WI38 (cell line): ENCODE data around the gene LHX5.

Experiments used
- H3K4me3 ChIP-seq: 2 replicates; pipeline ENCODE4 v1.5.1; 2011; ENCODE audit warnings: low read depth, mild to moderate bottlenecking, control low read depth, low read length
- TF ChIP-seq, protein P1 (sequence below): IDR thresholded peaks from 2 replicates; pipeline ENCODE4 v1.5.1; 2012; ENCODE audit warnings: low read depth, mild to moderate bottlenecking, control low read depth, low read length

Gene LHX5

DNA sequence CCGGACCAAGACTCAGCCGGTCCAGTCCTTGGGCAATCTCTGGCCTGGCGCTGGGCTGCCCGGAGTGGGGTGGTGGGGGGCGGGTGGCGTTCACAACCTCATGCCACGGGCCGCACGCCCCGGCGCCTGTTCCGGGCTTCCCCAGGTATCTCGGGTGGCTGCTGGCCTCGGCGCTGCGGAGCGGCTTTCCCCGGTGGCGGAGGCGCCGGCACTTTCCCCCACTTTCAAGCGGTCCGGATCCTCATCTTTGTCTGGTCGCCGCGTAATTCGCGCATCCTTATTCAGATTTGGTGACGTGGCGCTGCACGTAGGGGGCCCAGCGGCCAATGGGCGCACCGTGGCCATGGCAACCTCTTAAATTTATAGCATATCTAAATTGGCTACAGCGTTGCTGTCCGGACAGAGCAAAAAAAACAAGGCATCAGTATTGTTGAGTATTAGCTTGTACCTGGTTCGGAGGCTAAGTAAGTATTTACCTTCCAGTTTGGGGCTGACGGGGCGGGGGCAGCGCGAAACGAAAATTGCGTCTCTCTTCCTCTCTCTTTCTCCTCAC is at the start of gene LHX5:
LHX5 (minus strand) TSS at position 253 of the 553 bp plus-strand sequence. CDS start 373 bp downstream, outside the sequence.
- TF ChIP-seq, protein P1, sequence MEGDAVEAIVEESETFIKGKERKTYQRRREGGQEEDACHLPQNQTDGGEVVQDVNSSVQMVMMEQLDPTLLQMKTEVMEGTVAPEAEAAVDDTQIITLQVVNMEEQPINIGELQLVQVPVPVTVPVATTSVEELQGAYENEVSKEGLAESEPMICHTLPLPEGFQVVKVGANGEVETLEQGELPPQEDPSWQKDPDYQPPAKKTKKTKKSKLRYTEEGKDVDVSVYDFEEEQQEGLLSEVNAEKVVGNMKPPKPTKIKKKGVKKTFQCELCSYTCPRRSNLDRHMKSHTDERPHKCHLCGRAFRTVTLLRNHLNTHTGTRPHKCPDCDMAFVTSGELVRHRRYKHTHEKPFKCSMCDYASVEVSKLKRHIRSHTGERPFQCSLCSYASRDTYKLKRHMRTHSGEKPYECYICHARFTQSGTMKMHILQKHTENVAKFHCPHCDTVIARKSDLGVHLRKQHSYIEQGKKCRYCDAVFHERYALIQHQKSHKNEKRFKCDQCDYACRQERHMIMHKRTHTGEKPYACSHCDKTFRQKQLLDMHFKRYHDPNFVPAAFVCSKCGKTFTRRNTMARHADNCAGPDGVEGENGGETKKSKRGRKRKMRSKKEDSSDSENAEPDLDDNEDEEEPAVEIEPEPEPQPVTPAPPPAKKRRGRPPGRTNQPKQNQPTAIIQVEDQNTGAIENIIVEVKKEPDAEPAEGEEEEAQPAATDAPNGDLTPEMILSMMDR = no peak
- H3K4me3 ChIP-seq = no peak within 1 kb of the TSS

DNA sequence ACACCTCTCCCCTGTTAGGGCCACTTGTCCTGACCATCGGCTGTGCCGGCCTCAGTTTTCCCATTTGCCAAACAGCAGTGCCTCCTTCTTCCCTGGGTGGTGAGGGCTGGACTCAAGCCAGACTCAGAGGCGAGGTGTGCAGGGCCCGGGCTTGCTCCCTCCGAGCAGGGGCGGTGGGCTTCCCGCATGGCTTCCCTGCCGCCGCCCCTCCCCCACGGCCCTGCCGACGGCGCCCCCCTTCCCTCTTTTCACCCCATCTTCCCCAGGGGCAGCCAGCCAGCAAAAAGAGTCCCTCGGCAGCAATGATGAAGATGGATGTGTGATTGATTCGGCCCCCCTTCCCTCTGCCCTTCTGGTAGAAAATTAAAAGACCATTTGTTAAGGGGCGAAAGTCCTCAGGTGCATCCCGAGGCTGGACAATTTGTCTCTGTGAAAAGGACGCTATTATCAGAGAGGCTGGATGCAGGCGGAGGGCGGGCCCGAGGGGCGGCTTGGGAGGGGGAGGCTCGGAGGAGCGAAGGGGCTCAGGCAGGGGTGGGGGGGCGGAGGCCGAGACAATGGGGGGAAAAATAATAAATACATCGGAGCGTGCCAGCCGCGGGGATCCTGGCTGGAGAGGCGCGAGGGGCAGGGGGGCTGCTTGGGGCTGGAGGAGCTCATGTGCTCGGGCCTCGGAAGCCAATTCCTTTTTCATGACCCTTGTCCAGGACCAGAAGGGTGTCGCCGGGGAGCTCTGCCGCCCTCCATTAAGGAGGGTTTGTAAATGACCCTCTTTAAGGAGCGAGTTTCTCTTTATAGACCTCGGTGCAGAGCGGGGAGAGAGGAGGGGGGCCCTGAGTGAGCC is 48.0 kb upstream of the LHX5 start:
- H3K4me3 ChIP-seq = no peak overlapping the region
- TF ChIP-seq, protein P1 = no peak

DNA sequence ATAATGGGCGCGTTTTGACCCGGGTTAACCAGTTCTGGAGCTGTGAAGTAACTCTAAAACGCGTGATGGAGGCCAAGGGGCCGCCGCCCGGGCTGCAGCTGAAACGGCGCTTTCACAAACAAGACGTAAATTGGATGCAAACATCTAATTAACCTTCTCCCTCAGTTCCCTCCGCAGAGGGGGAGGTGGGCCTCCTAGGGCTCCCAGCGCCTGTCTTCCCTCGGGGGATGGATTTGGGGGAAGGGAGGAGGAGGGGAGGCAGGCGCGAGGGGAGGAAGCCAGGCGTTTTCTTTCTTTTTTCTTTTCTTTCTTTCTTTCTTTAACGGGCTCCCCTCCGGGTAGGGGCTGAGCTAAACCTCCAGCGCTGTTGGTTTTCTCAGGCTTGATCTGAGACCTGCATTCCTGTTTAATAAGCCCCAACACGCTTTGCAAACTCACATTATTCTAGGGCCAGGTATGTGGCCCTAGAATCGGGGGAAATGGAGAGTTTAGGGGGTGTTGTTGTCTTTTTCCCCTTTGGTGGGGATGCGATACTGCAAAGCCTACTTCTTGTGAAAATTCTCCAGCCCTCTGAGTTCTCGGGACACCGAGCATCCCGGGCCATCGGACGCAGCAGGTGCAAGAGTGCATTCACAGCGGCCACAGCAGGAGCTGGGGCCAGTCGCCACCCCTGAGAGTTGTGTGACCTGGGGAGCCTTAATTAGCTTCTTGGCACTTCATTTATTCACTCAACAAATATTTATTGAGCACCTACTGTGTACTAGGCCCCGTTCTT is 43.6 kb upstream of the LHX5 start:
- TF ChIP-seq, protein P1 = no peak
- no peak overlapping the region for H3K4me3 ChIP-seq

DNA sequence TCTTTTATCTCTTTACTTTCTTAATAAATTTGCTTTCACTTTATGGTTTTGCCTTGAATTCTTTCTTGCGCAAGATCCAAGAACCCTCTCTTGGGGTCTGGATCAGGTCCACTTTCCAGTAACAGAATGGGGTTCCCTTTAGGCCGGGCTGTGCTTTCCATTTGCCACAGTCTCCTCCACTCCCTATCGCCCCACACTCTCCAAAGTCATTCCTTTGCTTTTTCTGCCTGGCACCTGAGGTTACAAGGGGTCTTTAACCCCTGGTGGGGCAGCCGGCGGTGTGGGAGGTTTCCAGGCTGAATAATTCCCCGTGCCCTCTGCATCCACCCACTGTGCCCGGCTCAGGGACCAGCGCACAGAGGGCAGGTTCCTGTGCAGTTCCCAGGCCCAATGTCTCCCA is 42.9 kb upstream of the LHX5 start:
- TF ChIP-seq, protein P1 = no peak
- no peak overlapping the region for H3K4me3 ChIP-seq

DNA sequence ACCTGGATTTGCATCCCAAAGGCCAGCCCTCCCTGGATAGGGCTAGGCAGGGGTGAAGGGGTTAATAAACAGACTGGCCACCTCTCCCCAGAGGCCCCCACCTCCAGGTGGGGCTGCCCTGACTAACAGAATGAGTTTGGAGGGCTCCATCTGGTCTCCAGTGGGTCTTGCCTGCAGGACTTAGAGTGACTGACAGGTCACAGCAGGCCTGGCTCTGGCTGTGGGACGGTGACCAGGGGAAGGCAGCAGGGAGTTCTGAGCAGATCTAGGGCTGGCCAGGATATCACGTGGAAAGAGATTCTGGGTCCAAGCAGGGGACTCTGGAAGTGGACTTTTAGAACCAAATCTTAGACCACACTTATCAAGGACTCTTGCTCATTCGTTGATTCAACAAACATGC is 40.9 kb upstream of the LHX5 start:
- TF ChIP-seq, protein P1 = no peak

DNA sequence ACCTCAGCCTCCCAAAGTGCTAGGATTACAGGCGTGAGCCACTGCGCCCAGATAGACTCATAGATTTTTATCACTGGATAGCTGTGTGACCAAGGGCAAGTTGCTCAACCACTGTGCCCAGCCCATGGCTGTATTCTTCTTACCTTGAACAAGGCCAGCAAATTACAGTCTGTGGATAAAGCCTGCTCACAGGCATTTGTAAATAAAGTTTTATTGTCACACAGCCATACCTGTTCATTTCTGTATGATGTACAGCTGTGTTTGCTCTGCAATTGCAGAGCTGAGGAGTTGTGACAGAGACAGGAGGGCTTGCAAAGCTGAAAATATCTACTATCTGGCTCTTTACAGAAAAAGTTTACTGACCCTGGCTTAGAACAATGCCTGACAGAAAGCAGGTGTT is 35.2 kb upstream of the LHX5 start:
- TF ChIP-seq, protein P1 = no peak
- H3K4me3 ChIP-seq = no peak overlapping the region

More for the DNA sequence above, 40.9 kb upstream of the LHX5 start:
- no peak overlapping the region for H3K4me3 ChIP-seq
